Measurements from ENCODE around the gene GMDS. TPM values are rescaled to one million over a fixed set of nuclear protein-coding genes. Genes with fewer than 3 reads are reported as not detected.

The GMDS gene
- total RNA-seq, 2 donors from 2014 or later, result 25.4 to 29.5 TPM

GRCh38 chr6:1817033-1817761 lies 428.2 kb downstream of the GMDS start:
- Mint-ChIP-seq H3K4me3 (no peak overlapping the region), H3K4me1 (peaks cover 9% of the 10 kb centered on the region), H3K27ac (no peak overlapping the region), H3K36me3 (ENCODE audit: low read depth) (no peaks in the 10 kb centered on the region), H3K9me3 (no peaks in the 10 kb centered on the region), H3K27me3 (ENCODE audit: insufficient read depth) (no peaks in the 10 kb centered on the region)
- no peak overlapping the region for H3K4me3 ChIP-seq (ENCODE audit: low read length)
- H3K9ac ChIP-seq (ENCODE audit: extremely low read depth, low read length, poor library complexity, severe bottlenecking), result no peak overlapping the region
- DNase-seq, result no peak
- no peaks in the 10 kb centered on the region for H3K4me1 ChIP-seq (ENCODE audit: control insufficient read depth, insufficient read depth, low read length)
- WGBS, 2 experiments (ENCODE audit: insufficient coverage in 1 of 2, insufficient read length in 1 of 2), result 93 to 100% methylated on average over 2 to 3 of the region's 4 CpGs
- no peak overlapping the region for H3K27ac ChIP-seq (ENCODE audit: low read depth, low read length)
- no peak for TF ChIP-seq CTCF (conservative IDR thresholded peaks at IDR 0.05)
- H3K9me3 ChIP-seq (ENCODE audit: control insufficient read depth, low read length), result no peaks in the 10 kb centered on the region
- H3K36me3 ChIP-seq (ENCODE audit: control insufficient read depth, insufficient read depth, low read length), result no peaks in the 10 kb centered on the region
- H3K27me3 ChIP-seq (ENCODE audit: control insufficient read depth, insufficient read depth, low read length, poor library complexity, severe bottlenecking), result no peaks in the 10 kb centered on the region

- Mint-ChIP-seq H3K36me3 (ENCODE audit: low read depth) (no peaks in the 10 kb centered on the region), H3K4me1 (peaks cover 9% of the 10 kb centered on the region), H3K27me3 (ENCODE audit: insufficient read depth) (no peaks in the 10 kb centered on the region), H3K4me3 (no peak overlapping the region), H3K27ac (no peak overlapping the region), H3K9me3 (no peaks in the 10 kb centered on the region)
- peak; percentile 55 for TF ChIP-seq CTCF (conservative IDR thresholded peaks at IDR 0.05)
- peak; percentile 71 for DNase-seq
- no peaks in the 10 kb centered on the region for H3K4me1 ChIP-seq (ENCODE audit: control insufficient read depth, insufficient read depth, low read length)
- no peak overlapping the region for H3K9ac ChIP-seq (ENCODE audit: extremely low read depth, low read length, poor library complexity, severe bottlenecking)
- WGBS, 2 experiments (ENCODE audit: insufficient coverage in 1 of 2, insufficient read length in 1 of 2), result 85 to 90% methylated on average over 4 to 8 of the region's 8 CpGs
- H3K27me3 ChIP-seq (ENCODE audit: control insufficient read depth, insufficient read depth, low read length, poor library complexity, severe bottlenecking), result no peaks in the 10 kb centered on the region
- no peaks in the 10 kb centered on the region for H3K36me3 ChIP-seq (ENCODE audit: control insufficient read depth, insufficient read depth, low read length)
- H3K27ac ChIP-seq (ENCODE audit: low read depth, low read length), result no peak overlapping the region
- no peaks in the 10 kb centered on the region for H3K9me3 ChIP-seq (ENCODE audit: control insufficient read depth, low read length)
- no peak overlapping the region for H3K4me3 ChIP-seq (ENCODE audit: low read length)
Measured at GRCh38 chr6:1815827-1816452, 429.5 kb downstream of the GMDS start.

- no peak overlapping the region for H3K4me3 ChIP-seq (ENCODE audit: low read length)
- H3K27me3 ChIP-seq (ENCODE audit: control insufficient read depth, insufficient read depth, low read length, poor library complexity, severe bottlenecking), result no peaks in the 10 kb centered on the region
- no peak for DNase-seq
- Mint-ChIP-seq H3K4me1 (peaks cover 9% of the 10 kb centered on the region), H3K9me3 (no peaks in the 10 kb centered on the region), H3K27me3 (ENCODE audit: insufficient read depth) (no peaks in the 10 kb centered on the region), H3K36me3 (ENCODE audit: low read depth) (no peaks in the 10 kb centered on the region), H3K4me3 (no peak overlapping the region), H3K27ac (no peak overlapping the region)
- 89 to 95% methylated on average over 2 to 3 of the region's 4 CpGs for WGBS, 2 experiments (ENCODE audit: insufficient coverage in 1 of 2, insufficient read length in 1 of 2)
- H3K4me1 ChIP-seq (ENCODE audit: control insufficient read depth, insufficient read depth, low read length), result no peaks in the 10 kb centered on the region
- no peaks in the 10 kb centered on the region for H3K36me3 ChIP-seq (ENCODE audit: control insufficient read depth, insufficient read depth, low read length)
- no peak overlapping the region for H3K27ac ChIP-seq (ENCODE audit: low read depth, low read length)
- no peak for TF ChIP-seq CTCF (conservative IDR thresholded peaks at IDR 0.05)
- no peak overlapping the region for H3K9ac ChIP-seq (ENCODE audit: extremely low read depth, low read length, poor library complexity, severe bottlenecking)
- no peaks in the 10 kb centered on the region for H3K9me3 ChIP-seq (ENCODE audit: control insufficient read depth, low read length)
Measured at GRCh38 chr6:1814279-1814678, 431.1 kb downstream of the GMDS start.

Measured in endodermal cell (in vitro differentiated cells).